Measurements from ENCODE around the gene SUCO. TPM values are rescaled to one million over a fixed set of nuclear protein-coding genes. Genes with fewer than 3 reads are reported as not detected.

SUCO gene
- total and polyA plus RNA-seq, 2 of the 8 experiments (the other 6 are each of a cell fraction or from before 2014, with no cell fraction given), result 8.3 to 35.8 TPM

DNA sequence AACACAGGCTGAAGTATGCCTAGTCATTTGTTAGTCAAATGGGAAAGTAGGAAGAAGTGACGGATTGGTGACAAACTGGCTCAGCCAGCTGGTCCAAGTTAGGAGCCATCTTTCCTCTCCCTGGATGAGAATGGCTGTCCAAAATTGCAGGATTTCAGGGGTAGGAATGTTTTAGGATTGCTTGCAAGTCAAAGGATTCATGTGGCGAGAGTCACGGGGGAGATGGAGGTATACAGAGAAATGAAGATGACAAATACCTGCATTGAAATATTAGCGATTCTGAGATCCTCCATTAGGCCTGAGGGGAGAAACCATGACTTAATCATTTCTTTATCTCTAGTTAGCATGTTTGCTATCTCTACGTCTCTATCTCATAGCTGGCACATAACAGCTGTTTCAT is 47.3 kb upstream of the SUCO start:
- H3K79me2 ChIP-seq (ENCODE audit: control insufficient read depth in 1 of 2, insufficient read depth in 2 of 2, low read length in 2 of 2), result no peaks in the 10 kb centered on the region
- no peak overlapping the region for H2AFZ ChIP-seq (ENCODE audit: low read length)
- no peak overlapping the region for H2BK12ac ChIP-seq (ENCODE audit: low read depth, low read length)
- no peak overlapping the region for H3K56ac ChIP-seq (replicated peaks; ENCODE audit: insufficient read length, low read depth, low read length)
- H3K4me3 ChIP-seq (ENCODE audit: extremely low read depth in 1 of 4, insufficient read depth in 2 of 4, low read depth in 3 of 4, low read length in 4 of 4), result no peak overlapping the region
- H3K9ac ChIP-seq (replicated peaks in 1 of 4; ENCODE audit: extremely low read depth in 1 of 4, low read depth in 3 of 4, low read length in 3 of 4), result no peak overlapping the region
- no peak overlapping the region for H3K27ac ChIP-seq (ENCODE audit: low read depth, low read length)
- H4K20me1 ChIP-seq (replicated peaks in 1 of 2; ENCODE audit: control insufficient read depth in 1 of 2, insufficient read depth in 2 of 2, low read length in 2 of 2), result no peaks in the 10 kb centered on the region
- H3K9me3 ChIP-seq (ENCODE audit: insufficient read depth in 2 of 2, low read depth in 1 of 2, low read length in 1 of 2), result no peaks in the 10 kb centered on the region
- no peak overlapping the region for H2AK5ac ChIP-seq (ENCODE audit: low read depth, low read length)
- no peak overlapping the region for H3K4me2 ChIP-seq (ENCODE audit: insufficient read depth in 1 of 2, low read depth in 2 of 2, low read length in 2 of 2)
- no peaks in the 10 kb centered on the region for H3K36me3 ChIP-seq (ENCODE audit: control insufficient read depth in 2 of 4, insufficient read depth in 4 of 4, low read length in 3 of 4)
- no peak overlapping the region for H4K91ac ChIP-seq (replicated peaks; ENCODE audit: insufficient read length, low read length)
- no peak overlapping the region for H3K14ac ChIP-seq (ENCODE audit: insufficient read length)
- FAIRE-seq (no peak), DNase-seq (ENCODE audit: low read depth in 1 of 2, low spot score in 2 of 2) (no peak)
- no peak overlapping the region for H2BK5ac ChIP-seq (ENCODE audit: low read depth, low read length)
- H4K8ac ChIP-seq (ENCODE audit: extremely low read depth, insufficient read depth, low read length), result no peak overlapping the region
- ChIA-PET CTCF (ENCODE audit: partially characterized antibody) (no interaction called here), POLR2A (ENCODE audit: partially characterized antibody) (no interaction called here)
- no peak overlapping the region for H3K18ac ChIP-seq (ENCODE audit: extremely low read depth, low read length)
- no peak for TF ChIP-seq BCL11A (IDR thresholded peaks at IDR 0.05; ENCODE audit: low read depth in 2 of 2, low read length in 2 of 2)
- no peak for TF ChIP-seq E2F6 (IDR thresholded peaks at IDR 0.05)
- no peak for TF ChIP-seq KDM1A (IDR thresholded peaks at IDR 0.05; ENCODE audit: borderline replicate concordance, low read length)
- no peak for TF ChIP-seq SIX5 (IDR thresholded peaks at IDR 0.05; ENCODE audit: low read depth, low read length)
- TF ChIP-seq SP4 (IDR thresholded peaks at IDR 0.05; ENCODE audit: low read length), result no peak
- no peak for TF ChIP-seq TEAD4 (IDR thresholded peaks at IDR 0.05; ENCODE audit: low read depth, low read length)
- no peak for TF ChIP-seq SAP30 (IDR thresholded peaks at IDR 0.05; ENCODE audit: insufficient read depth, insufficient replicate concordance, low read length)
- no peak for TF ChIP-seq SP1 (IDR thresholded peaks at IDR 0.05; ENCODE audit: low read depth, low read length)
- no peak overlapping the region for H3K23ac ChIP-seq (ENCODE audit: insufficient read length)
- no peaks in the 10 kb centered on the region for H3K4me1 ChIP-seq (replicated peaks in 1 of 4; ENCODE audit: control insufficient read depth in 3 of 4, insufficient read depth in 4 of 4, low read length in 3 of 4)
- H3K23me2 ChIP-seq (ENCODE audit: low read depth, low read length), result no peaks in the 10 kb centered on the region
- H3K27me3 ChIP-seq (replicated peaks in 1 of 4; ENCODE audit: control insufficient read depth in 3 of 4, extremely low read depth in 1 of 4, insufficient read depth in 3 of 4, low read length in 3 of 4), result no peaks in the 10 kb centered on the region
- 74% methylated on average over 5 of the region's 5 CpGs; no CpG with 5 or more reads in 1 of the 2 experiments for WGBS, 2 experiments (ENCODE audit: extremely low coverage in 1 of 2, insufficient coverage in 1 of 2, insufficient read length in 1 of 2, insufficient replicate concordance in 2 of 2, low coverage in 1 of 2, low lambda C conversion rate in 2 of 2, missing lambda C conversion rate in 1 of 2)
- no peak overlapping the region for H2BK15ac ChIP-seq (ENCODE audit: low read length)
- no peak overlapping the region for H4K5ac ChIP-seq (ENCODE audit: insufficient read length, low read depth, low read length)
- H2BK20ac ChIP-seq (ENCODE audit: low read length), result no peak overlapping the region
- no peak overlapping the region for H3K4ac ChIP-seq (replicated peaks; ENCODE audit: insufficient read length, low read depth, low read length)
- no peak overlapping the region for H2BK120ac ChIP-seq (replicated peaks; ENCODE audit: low read depth, low read length)
- no peaks in the 10 kb centered on the region for H3K79me1 ChIP-seq (ENCODE audit: low read depth, low read length)
